Measurements from ENCODE around the gene RAB11FIP4.
A peak's percentile ranks its signal among the peaks of the same experiment; 100 is the strongest.

RAB11FIP4 gene

GRCh38 chr17:31527606-31528005 lies 136.1 kb downstream of the RAB11FIP4 start:
- DNase-seq = no peak

- DNase-seq = no peak
Observed at GRCh38 chr17:31528291-31528874, 136.9 kb downstream of the RAB11FIP4 start.

GRCh38 chr17:31529841-31530251 lies 138.4 kb downstream of the RAB11FIP4 start:
- DNase-seq = no peak

GRCh38 chr17:31530391-31530985 lies 139.0 kb downstream of the RAB11FIP4 start:
- DNase-seq = no peak

GRCh38 chr17:31531336-31531980 lies 140.0 kb downstream of the RAB11FIP4 start:
- no peak for DNase-seq

GRCh38 chr17:31532081-31532480 lies 140.6 kb downstream of the RAB11FIP4 start:
- DNase-seq = no peak

GRCh38 chr17:31532526-31532925 lies 141.1 kb downstream of the RAB11FIP4 start:
- no peak for DNase-seq

GRCh38 chr17:31533546-31534155 lies 142.2 kb downstream of the RAB11FIP4 start:
- DNase-seq = no peak

- DNase-seq = no peak
Observed at GRCh38 chr17:31534223-31534888, 142.9 kb downstream of the RAB11FIP4 start.

GRCh38 chr17:31535581-31535981 lies 144.1 kb downstream of the RAB11FIP4 start:
- DNase-seq = peak in 1 of 2 donors; percentile 40

GRCh38 chr17:31536451-31536850 lies 145.0 kb downstream of the RAB11FIP4 start:
- DNase-seq = no peak

GRCh38 chr17:31537565-31538011 lies 146.1 kb downstream of the RAB11FIP4 start:
- no peak for DNase-seq

GRCh38 chr17:31538080-31538762 lies 146.7 kb downstream of the RAB11FIP4 start:
- DNase-seq = no peak

GRCh38 chr17:31540602-31541307 lies 149.3 kb downstream of the RAB11FIP4 start:
- DNase-seq = no peak

- DNase-seq = no peak
Observed at GRCh38 chr17:31541559-31541958, 150.1 kb downstream of the RAB11FIP4 start.

- DNase-seq = no peak
Observed at GRCh38 chr17:31544186-31544585, 152.7 kb downstream of the RAB11FIP4 start.

- DNase-seq = no peak
Observed at GRCh38 chr17:31546650-31547049, 155.2 kb downstream of the RAB11FIP4 start.

GRCh38 chr17:31548709-31549108 lies 157.2 kb downstream of the RAB11FIP4 start:
- no peak for DNase-seq

GRCh38 chr17:31549121-31549524 lies 157.6 kb downstream of the RAB11FIP4 start:
- DNase-seq = no peak

GRCh38 chr17:31549525-31550388 lies 158.3 kb downstream of the RAB11FIP4 start:
- peak; percentile 90 to 91 for DNase-seq
